OCI-LY3 (cell line): ENCODE data around the gene SUGP2.

Experiments
- H2AFZ ChIP-seq: fragments of 200-600, 300-600 bp; shearing (Covaris generic); 2 replicates; pipeline ENCODE4 v1.6.0; 2014; ENCODE audit warnings: antibody characterized with exemption, low read depth, low read length
- H3K27ac ChIP-seq: fragments of 200-600, 300-600 bp; sonication (generic); 2 replicates; pipeline ENCODE4 v1.5.1; 2014; ENCODE audit warnings: mild to moderate bottlenecking, low read length, moderate library complexity, mixed read lengths
- H3K27me3 ChIP-seq: fragments of 200-600, 300-600 bp; sonication (generic); 2 replicates; pipeline ENCODE4 v1.6.1; 2014; ENCODE audit warnings: low read depth, low read length, mixed read lengths
- H3K36me3 ChIP-seq: fragments of 200-600, 300-600 bp; sonication (generic); replicated peaks from 2 replicates; pipeline ENCODE3; 2014; ENCODE audit warnings: low read depth, low read length, mixed read lengths
- H3K4me1 ChIP-seq: fragments of 300-600, 200-600 bp; sonication (generic); 2 replicates; pipeline ENCODE4 v1.6.1; 2014; ENCODE audit warnings: low read length, mixed read lengths
- H3K4me2 ChIP-seq: fragments of 200-600, 300-600 bp; sonication (generic); 2 replicates; pipeline ENCODE4 v1.6.1; 2014; ENCODE audit warnings: low read length, mixed read lengths
- H3K4me3 ChIP-seq: fragments of 300-600, 200-600 bp; sonication (generic); 2 replicates; pipeline ENCODE4 v1.5.1; 2014; ENCODE audit warnings: antibody characterized with exemption, mild to moderate bottlenecking, low read length, moderate library complexity
- H3K79me2 ChIP-seq: fragments of 300-600, 200-600 bp; shearing (Covaris generic); 2 replicates; pipeline ENCODE4 v1.6.1; 2014; ENCODE audit warnings: mild to moderate bottlenecking, low read length, mixed read lengths
- H3K9ac ChIP-seq: fragments of 300-600, 200-600 bp; shearing (Covaris generic); 2 replicates; pipeline ENCODE4 v1.6.0; 2014; ENCODE audit warnings: mild to moderate bottlenecking, low read length, moderate library complexity
- H3K9me3 ChIP-seq: fragments of 200-600, 300-600 bp; shearing (Covaris generic); 2 replicates; pipeline ENCODE4 v1.6.1; 2014; ENCODE audit warnings: low read length, mixed read lengths; ENCODE audit not compliant: insufficient read depth
- H4K20me1 ChIP-seq: fragments of 200-600, 300-600 bp; sonication (generic); 2 replicates; pipeline ENCODE4 v1.6.1; 2016; ENCODE audit warnings: low read length, mixed read lengths; ENCODE audit not compliant: insufficient read depth
- CTCF ChIP-seq: fragments of 200-600, 300-600 bp; sonication (generic); IDR thresholded peaks from 2 replicates; pipeline ENCODE4 v1.5.1; 2014; ENCODE audit warnings: antibody characterized with exemption, low read length, low read depth
- EZH2phosphoT487 ChIP-seq: fragments of 200-600 bp; shearing (Covaris generic); IDR thresholded peaks from 2 replicates; pipeline ENCODE4 v1.6.1; 2018; ENCODE audit warnings: antibody characterized with exemption, mixed run types, low read depth

The SUGP2 gene

DNA sequence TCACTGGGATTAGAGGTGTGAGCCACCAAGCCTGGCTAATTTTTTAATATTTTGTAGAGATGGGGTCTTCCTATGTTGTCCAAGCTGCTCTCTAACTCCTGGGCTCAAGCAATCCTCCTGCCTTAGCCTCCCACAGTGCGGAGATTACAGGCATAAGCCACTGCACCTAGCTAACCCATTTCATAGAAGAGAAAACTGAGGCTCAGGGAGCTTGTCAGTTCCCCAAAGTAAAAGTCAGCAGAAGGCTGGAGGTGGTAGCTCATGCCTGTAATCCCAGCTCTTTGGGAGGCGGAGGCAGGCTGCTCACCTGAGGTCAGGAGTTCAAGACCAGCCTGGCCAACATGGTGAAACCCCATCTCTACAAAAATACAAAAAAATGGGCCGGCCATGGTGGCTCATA, 83.5 kb downstream of the SUGP2 start:
- no peaks in the 10 kb centered on the region for H3K4me1 ChIP-seq
- H3K79me2 ChIP-seq: no peaks in the 10 kb centered on the region
- no peaks in the 10 kb centered on the region for H4K20me1 ChIP-seq
- no peak overlapping the region for H3K27ac ChIP-seq
- TF ChIP-seq CTCF: no peak
- no peak for TF ChIP-seq EZH2phosphoT487
- no peaks in the 10 kb centered on the region for H3K36me3 ChIP-seq
- H3K27me3 ChIP-seq: peaks cover 3% of the 10 kb centered on the region; the same call in 1 of the 2 replicates
- H3K9me3 ChIP-seq: no peaks in the 10 kb centered on the region
- H3K4me2 ChIP-seq: no peak overlapping the region
- no peak overlapping the region for H3K4me3 ChIP-seq
- H2AFZ ChIP-seq: no peak overlapping the region
- no peak overlapping the region for H3K9ac ChIP-seq

- no peaks in the 10 kb centered on the region for H3K36me3 ChIP-seq
- no peak overlapping the region for H3K27ac ChIP-seq
- no peaks in the 10 kb centered on the region for H4K20me1 ChIP-seq
- H3K4me2 ChIP-seq: no peak overlapping the region
- H2AFZ ChIP-seq: no peak overlapping the region
- no peak overlapping the region for H3K9ac ChIP-seq
- no peak overlapping the region for H3K4me3 ChIP-seq
- no peaks in the 10 kb centered on the region for H3K4me1 ChIP-seq
- no peaks in the 10 kb centered on the region for H3K9me3 ChIP-seq
- H3K79me2 ChIP-seq: no peaks in the 10 kb centered on the region
- TF ChIP-seq EZH2phosphoT487 (no peak), CTCF (no peak)
- H3K27me3 ChIP-seq: peaks cover 3% of the 10 kb centered on the region; the same call in 1 of the 2 replicates
Observed at GRCh38 chr19:18948976-18949356, 84.4 kb downstream of the SUGP2 start.

GRCh38 chr19:18948075-18948975, 85.0 kb downstream of the SUGP2 start:
- Histone ChIP-seq H3K36me3 (no peaks in the 10 kb centered on the region), H3K4me3 (no peak overlapping the region), H2AFZ (no peak overlapping the region), H3K79me2 (no peaks in the 10 kb centered on the region), H3K9ac (no peak overlapping the region), H3K4me2 (no peak overlapping the region), H3K4me1 (no peaks in the 10 kb centered on the region), H3K27ac (no peak overlapping the region), H4K20me1 (no peaks in the 10 kb centered on the region), H3K27me3 (peaks cover 3% of the 10 kb centered on the region; the same call in 1 of the 2 replicates), H3K9me3 (no peaks in the 10 kb centered on the region)
- TF ChIP-seq EZH2phosphoT487 (no peak), CTCF (no peak)

- Histone ChIP-seq H3K4me3 (no peak overlapping the region), H3K4me2 (no peak overlapping the region), H3K27ac (no peak overlapping the region), H4K20me1 (no peaks in the 10 kb centered on the region), H2AFZ (no peak overlapping the region), H3K27me3 (peaks cover 5% of the 10 kb centered on the region), H3K9me3 (no peaks in the 10 kb centered on the region), H3K4me1 (no peaks in the 10 kb centered on the region), H3K9ac (no peak overlapping the region), H3K36me3 (no peaks in the 10 kb centered on the region), H3K79me2 (no peaks in the 10 kb centered on the region)
- no peak for TF ChIP-seq EZH2phosphoT487
- TF ChIP-seq CTCF: no peak
Observed at GRCh38 chr19:18946918-18947317, 86.4 kb downstream of the SUGP2 start.
